Testis (tissue), 3 donors: ENCODE measurements around the gene OR2C3. TPM values are rescaled to one million over a fixed set of nuclear protein-coding genes. Genes with fewer than 3 reads are reported as not detected.
"Not testable (repeated sequence)": the region's sequence is repeated elsewhere in the genome, so short reads cannot be mapped to it uniquely, and the experiment has no call there.

ENCODE experiments used
- DNase-seq: peaks from one replicate; pipeline ENCODE4 v3.0.0-alpha.2; 2019
- H3K27ac ChIP-seq, 2 donors: fragments of 200-600 bp; sonication (generic); one replicate each; pipeline ENCODE4 v1.5.1; 2019
- H3K27me3 ChIP-seq: fragments of 200-600 bp; sonication (generic); one replicate; pipeline ENCODE4 v1.5.1; 2019
- H3K36me3 ChIP-seq: fragments of 200-600 bp; sonication (generic); one replicate; pipeline ENCODE4 v1.5.1; 2017; ENCODE audit warnings: low read depth; ENCODE audit errors: missing control alignments
- H3K4me1 ChIP-seq: fragments of 200-600 bp; sonication (generic); one replicate; pipeline ENCODE4 v1.5.1; 2019
- H3K4me3 ChIP-seq, 2 donors: fragments of 200-600 bp; sonication (generic); one replicate each; pipeline ENCODE4 v1.5.1; 2017 to 2019
- H3K9me3 ChIP-seq: fragments of 200-600 bp; sonication (generic); one replicate; pipeline ENCODE4 v1.5.1; 2017
- POLR2A ChIP-seq: fragments of 450-650 bp; IDR thresholded peaks from one replicate; pipeline ENCODE4 v1.6.1; 2017; ENCODE audit warnings: antibody characterized with exemption, mild to moderate bottlenecking, moderate library complexity
- WGBS, 2 donors: methylation state at CpG; one replicate each; pipeline ENCODE4 v1.1.5; 2018; 5-methylcytosine and 5-hydroxymethylcytosine counted together
- intact Hi-C: fragments of 100-400 bp; cut with DNase I; formaldehyde crosslinking; loops from one replicate; pipeline ENCODE4 v1.15.1; 2023; ENCODE audit warnings: low total_unique reads
- polyA plus RNA-seq: library from polyadenylated mRNA; stranded (reverse); fragments of 350-450 nt; fragmentation: Illumina TruSeq; extraction: RNeasy Lipid Tissue Mini Kit (QIAGEN cat#74804); gene quantifications from one replicate; pipeline ENCODE4 v1.2.3, GENCODE V29; 2014; ENCODE audit warnings: low read depth, low replicate concordance; ENCODE audit not compliant: insufficient read depth
- total RNA-seq, 2 donors: library from RNA; depleted of rRNA; stranded (reverse); fragments of >200 nt; gene quantifications; one replicate each; pipeline ENCODE4 v1.2.3, GENCODE V29; 2016
- TF ChIP-seq, protein P1 (sequence below), 3 experiments: fragments of 450-650 bp in 2 of 3; fragments of 200-600 bp in 1 of 3; sonication (generic) in 1 of 3; IDR thresholded peaks; one replicate each; pipeline ENCODE4 v1.5.1; 2016 to 2019; ENCODE audit warnings: antibody characterized with exemption in 3 of 3, mild to moderate bottlenecking in 2 of 3, moderate library complexity in 1 of 3

OR2C3 gene
- total and polyA plus RNA-seq, 3 donors from 2014 or later = 0.55 to 0.87 (median 0.87) TPM

- TF ChIP-seq POLR2A = no peak
- TF ChIP-seq, protein P1, sequence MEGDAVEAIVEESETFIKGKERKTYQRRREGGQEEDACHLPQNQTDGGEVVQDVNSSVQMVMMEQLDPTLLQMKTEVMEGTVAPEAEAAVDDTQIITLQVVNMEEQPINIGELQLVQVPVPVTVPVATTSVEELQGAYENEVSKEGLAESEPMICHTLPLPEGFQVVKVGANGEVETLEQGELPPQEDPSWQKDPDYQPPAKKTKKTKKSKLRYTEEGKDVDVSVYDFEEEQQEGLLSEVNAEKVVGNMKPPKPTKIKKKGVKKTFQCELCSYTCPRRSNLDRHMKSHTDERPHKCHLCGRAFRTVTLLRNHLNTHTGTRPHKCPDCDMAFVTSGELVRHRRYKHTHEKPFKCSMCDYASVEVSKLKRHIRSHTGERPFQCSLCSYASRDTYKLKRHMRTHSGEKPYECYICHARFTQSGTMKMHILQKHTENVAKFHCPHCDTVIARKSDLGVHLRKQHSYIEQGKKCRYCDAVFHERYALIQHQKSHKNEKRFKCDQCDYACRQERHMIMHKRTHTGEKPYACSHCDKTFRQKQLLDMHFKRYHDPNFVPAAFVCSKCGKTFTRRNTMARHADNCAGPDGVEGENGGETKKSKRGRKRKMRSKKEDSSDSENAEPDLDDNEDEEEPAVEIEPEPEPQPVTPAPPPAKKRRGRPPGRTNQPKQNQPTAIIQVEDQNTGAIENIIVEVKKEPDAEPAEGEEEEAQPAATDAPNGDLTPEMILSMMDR (IDR thresholded peaks at IDR 0.05) = no peak
- Histone ChIP-seq H3K36me3 (no peaks in the 10 kb centered on the region), H3K27me3 (no peaks in the 10 kb centered on the region), H3K4me1 (no peaks in the 10 kb centered on the region), H3K9me3 (no peaks in the 10 kb centered on the region), H3K27ac (no peak overlapping the region), H3K4me3 (no peak overlapping the region)
- DNase-seq = no peak
- intact Hi-C loops = no loop called here
- 81 to 88% methylated on average over 1 of the region's 1 CpG for WGBS, 2 donors
These were observed 6.4 kb downstream of the OR2C3 start for GRCh38 chr1:247529771-247530355.

GRCh38 chr1:247528812-247529474 lies 7.3 kb downstream of the OR2C3 start:
- DNase-seq = no peak
- TF ChIP-seq, protein P1 (IDR thresholded peaks at IDR 0.05) = no peak

DNA sequence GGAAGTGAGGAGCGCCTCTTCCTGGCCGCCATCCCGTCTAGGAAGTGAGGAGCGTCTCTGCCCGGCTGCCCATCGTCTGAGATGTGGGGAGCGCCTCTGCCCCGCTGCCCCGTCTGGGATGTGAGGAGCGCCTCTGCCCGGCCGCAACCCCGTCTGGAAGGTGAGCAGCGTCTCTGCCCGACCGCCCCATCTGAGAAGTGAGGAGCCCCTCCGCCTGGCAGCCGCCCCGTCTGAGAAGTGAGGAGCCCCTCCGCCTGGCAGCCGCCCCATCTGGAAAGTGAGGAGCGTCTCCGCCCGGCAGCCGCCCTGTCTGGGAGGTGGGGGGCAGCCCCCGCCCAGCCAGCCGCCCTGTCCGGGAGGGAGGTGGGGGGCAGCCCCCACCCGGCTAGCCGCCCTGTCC lies 14.4 kb downstream of the OR2C3 start:
- H3K36me3 ChIP-seq, H3K27me3 ChIP-seq, H3K4me1 ChIP-seq, H3K4me3 ChIP-seq, H3K9me3 ChIP-seq, intact Hi-C loops, DNase-seq, H3K27ac ChIP-seq: not testable (repeated sequence)
- 89% methylated on average over 19 of the region's 30 CpGs; no CpG with 5 or more reads in 1 of the 2 donors for WGBS, 2 donors

More at GRCh38 chr1:247528812-247529474, 7.3 kb downstream of the OR2C3 start:
- intact Hi-C loops = no loop called here
- Histone ChIP-seq H3K4me1 (no peaks in the 10 kb centered on the region), H3K9me3 (no peaks in the 10 kb centered on the region), H3K27me3 (no peaks in the 10 kb centered on the region), H3K4me3 (no peak overlapping the region), H3K27ac (no peak overlapping the region), H3K36me3 (no peaks in the 10 kb centered on the region)
- WGBS, 2 donors = 76 to 80% methylated on average over 2 of the region's 2 CpGs

DNA sequence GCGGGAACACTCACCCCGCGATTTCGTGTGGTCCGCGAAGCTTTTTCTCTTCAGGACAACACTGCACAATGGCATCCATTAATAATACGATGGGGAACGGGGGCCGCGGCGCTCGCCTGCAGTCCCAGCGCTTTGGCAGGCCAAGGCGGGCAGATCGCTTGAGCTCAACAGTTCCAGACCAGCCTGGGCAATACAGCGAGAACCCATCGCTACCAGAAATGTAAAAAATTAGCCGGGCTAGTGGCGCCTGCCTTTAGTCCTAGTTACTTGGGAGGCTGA lies 17.7 kb downstream of the OR2C3 start:
- TF ChIP-seq POLR2A = no peak
- TF ChIP-seq, protein P1 (IDR thresholded peaks at IDR 0.05) = no peak
- H3K9me3 ChIP-seq = no peaks in the 10 kb centered on the region
- H3K4me3 ChIP-seq = peak overlapping the region; percentile 49 to 64
- H3K4me1 ChIP-seq = no peaks in the 10 kb centered on the region
- H3K27ac ChIP-seq = peak overlapping the region in 1 of 2 donors; percentile 36
- no peaks in the 10 kb centered on the region for H3K36me3 ChIP-seq
- no peaks in the 10 kb centered on the region for H3K27me3 ChIP-seq
- WGBS, 2 donors = 57 to 58% methylated on average over 3 to 19 of the region's 19 CpGs
- intact Hi-C loops = no loop called here
- peak; percentile 17 for DNase-seq

GRCh38 chr1:247517795-247518612 lies 18.2 kb downstream of the OR2C3 start:
- TF ChIP-seq, protein P1 (IDR thresholded peaks at IDR 0.05) = no peak
- no peak for TF ChIP-seq POLR2A
- Histone ChIP-seq H3K27ac (peak overlapping the region in 1 of 2 donors; percentile 36), H3K36me3 (no peaks in the 10 kb centered on the region), H3K4me3 (peak overlapping the region; percentile 49 to 64), H3K9me3 (no peaks in the 10 kb centered on the region), H3K4me1 (no peaks in the 10 kb centered on the region), H3K27me3 (no peaks in the 10 kb centered on the region)
- WGBS, 2 donors = 44 to 59% methylated on average over 18 to 72 of the region's 72 CpGs
- DNase-seq = peak; percentile 48
- intact Hi-C loops = no loop called here
